A673 (cell line): ENCODE measurements around the gene IGF2. TPM values are rescaled to one million over a fixed set of nuclear protein-coding genes. Genes with fewer than 3 reads are reported as not detected.

Experiments
- BruUV-seq: library from RNA; stranded (reverse); fragments of 400-500 nt; replicated peaks from 2 replicates; lab custom pipeline; 2021; lab: Mats Ljungman, UMichigan
- CTCF ChIA-PET: fragments of 300-600 bp; sonication (Branson Sonifier 250); formaldehyde crosslinking; loops from one replicate; lab custom pipeline; 2022; ENCODE audit warnings: antibody characterized with exemption; lab: Charles Lee
- POLR2A ChIA-PET: fragments of 300-600 bp; sonication (Branson Sonifier 250); formaldehyde crosslinking; loops from one replicate; lab custom pipeline; 2022; ENCODE audit warnings: antibody characterized with exemption; ENCODE audit not compliant: low non-redundant PET; lab: Charles Lee
- DNase-seq: peaks from one replicate; pipeline ENCODE4 v3.0.0-alpha.2; 2015; ENCODE audit warnings: low spot score
- H3K27ac ChIP-seq: fragments of 200-600 bp; sonication (generic); 2 replicates; pipeline ENCODE4 v1.5.1; 2016; ENCODE audit warnings: mixed run types, low read depth, mild to moderate bottlenecking, mixed read lengths, antibody characterized with exemption, low read length; ENCODE audit not compliant: poor library complexity, severe bottlenecking
- H3K27me3 ChIP-seq: fragments of 200-600 bp; sonication (generic); replicated peaks from 2 replicates; pipeline ENCODE4 v1.6.1; 2017; ENCODE audit warnings: mixed run types, low read depth, mild to moderate bottlenecking, mixed read lengths, antibody characterized with exemption, low read length; ENCODE audit not compliant: insufficient read depth, poor library complexity
- H3K36me3 ChIP-seq: fragments of 200-600 bp; sonication (generic); 2 replicates; pipeline ENCODE4 v1.6.1; 2016; ENCODE audit warnings: mixed run types, mild to moderate bottlenecking, mixed read lengths, antibody characterized with exemption, low read length; ENCODE audit not compliant: insufficient read depth, poor library complexity, severe bottlenecking
- H3K4me1 ChIP-seq: fragments of 200-600 bp; sonication (generic); 2 replicates; pipeline ENCODE4 v1.6.1; 2017; ENCODE audit warnings: mixed run types, mild to moderate bottlenecking, mixed read lengths, antibody characterized with exemption, low read length; ENCODE audit not compliant: insufficient read depth, poor library complexity, severe bottlenecking
- H3K4me3 ChIP-seq: fragments of 200-600 bp; sonication (generic); 2 replicates; pipeline ENCODE4 v1.5.1; 2016; ENCODE audit warnings: low read depth, mixed run types, mild to moderate bottlenecking, mixed read lengths, low read length; ENCODE audit not compliant: poor library complexity, severe bottlenecking
- H3K9me3 ChIP-seq: fragments of 200-600 bp; sonication (generic); 2 replicates; pipeline ENCODE4 v1.6.1; 2016; ENCODE audit warnings: mixed run types, low read depth, mild to moderate bottlenecking, mixed read lengths, antibody characterized with exemption, low read length; ENCODE audit not compliant: poor library complexity, severe bottlenecking
- CTCF ChIP-seq: fragments of 300-800, 200-600 bp; sonication (generic); conservative IDR thresholded peaks from 2 replicates; pipeline ENCODE4 v1.5.1; 2017; ENCODE audit warnings: low read depth, mild to moderate bottlenecking, antibody characterized with exemption, low read length, moderate library complexity, mixed read lengths
- EZH2 ChIP-seq: fragments of 200-600 bp; sonication (generic); IDR thresholded peaks from 2 replicates; pipeline ENCODE4 v1.6.1; 2017; ENCODE audit warnings: borderline replicate concordance, low read depth, mild to moderate bottlenecking, mixed read lengths, antibody characterized with exemption, low read length; ENCODE audit not compliant: poor library complexity, severe bottlenecking
- intact Hi-C: fragments of 100-400 bp; cut with micrococcal nuclease; formaldehyde crosslinking; loops from one replicate; pipeline ENCODE4 v1.10.0; 2022; ENCODE audit not compliant: unreplicated experiment
- total RNA-seq: library from RNA; stranded (reverse); gene quantifications from 2 replicates; pipeline ENCODE4 v1.2.3, GENCODE V29; 2021

Gene IGF2
- total RNA-seq, 1 experiment from 2014 or later = 0.17 TPM

- H3K27me3 ChIP-seq = peaks cover 81% of the 10 kb centered on the region
- no TSS peak for BruUV-seq
Measured at GRCh38 chr11:2139621-2140337, 590 bp upstream of the IGF2 start.

GRCh38 chr11:2138431-2139122 is 612 bp downstream of the IGF2 start:
- Histone ChIP-seq H3K4me1 (no peaks in the 10 kb centered on the region), H3K27ac (no peak overlapping the region), H3K4me3 (no peak overlapping the region), H3K9me3 (no peaks in the 10 kb centered on the region), H3K27me3 (peaks cover 68% of the 10 kb centered on the region), H3K36me3 (no peaks in the 10 kb centered on the region)
- intact Hi-C loops = no loop called here
- CTCF ChIA-PET = interaction anchor here (0.7 kb wide), 1 partner anchor 125 kb away, joined by 8 read pairs; no protein-coding TSS in a partner anchor
- TF ChIP-seq CTCF (no peak), EZH2 (peak; percentile 50)
- POLR2A ChIA-PET = no interaction called here
- DNase-seq = peak; percentile 22
- no TSS peak for BruUV-seq

More at GRCh38 chr11:2139621-2140337, 590 bp upstream of the IGF2 start:
- TF ChIP-seq CTCF (no peak), EZH2 (peak; percentile 64)
- no peaks in the 10 kb centered on the region for H3K4me1 ChIP-seq
- POLR2A ChIA-PET = no interaction called here
- no peak overlapping the region for H3K4me3 ChIP-seq
- no peaks in the 10 kb centered on the region for H3K36me3 ChIP-seq
- CTCF ChIA-PET = no interaction called here
- no peaks in the 10 kb centered on the region for H3K9me3 ChIP-seq
- no peak overlapping the region for H3K27ac ChIP-seq
- intact Hi-C loops = no loop called here
- DNase-seq = no peak

- ChIA-PET POLR2A (no interaction called here), CTCF (no interaction called here)
- intact Hi-C loops = no loop called here
- DNase-seq = no peak
- Histone ChIP-seq H3K36me3 (no peaks in the 10 kb centered on the region), H3K27me3 (peaks cover 64% of the 10 kb centered on the region), H3K4me1 (no peaks in the 10 kb centered on the region), H3K27ac (no peak overlapping the region), H3K4me3 (no peak overlapping the region), H3K9me3 (no peaks in the 10 kb centered on the region)
- TF ChIP-seq CTCF = no peak
- TF ChIP-seq EZH2 = no peak
- BruUV-seq = no TSS peak
Measured at GRCh38 chr11:2138068-2138430, 1.1 kb downstream of the IGF2 start.
